ES-I3 (cell line): Measurements from ENCODE around the gene NFE2L1.
A peak's percentile ranks its signal among the peaks of the same experiment; 100 is the strongest.

Source experiments
- H3K36me3 ChIP-seq: 2 replicates; pipeline ENCODE4 v1.6.1; 2013; ENCODE audit warnings: mild to moderate bottlenecking, low read length, control low read depth, moderate library complexity; ENCODE audit not compliant: insufficient read depth
- H3K4me1 ChIP-seq: 2 replicates; pipeline ENCODE4 v1.6.1; 2013; ENCODE audit warnings: mild to moderate bottlenecking, control low read depth, low read length; ENCODE audit not compliant: insufficient read depth
- H3K9ac ChIP-seq: 2 replicates; pipeline ENCODE4 v1.6.1; 2013; ENCODE audit warnings: low read depth, mild to moderate bottlenecking, low read length, moderate library complexity
- H3K9me3 ChIP-seq: 2 replicates; pipeline ENCODE4 v1.6.1; 2013; ENCODE audit warnings: mild to moderate bottlenecking, low read length, moderate library complexity; ENCODE audit not compliant: control insufficient read depth, insufficient read depth

The NFE2L1 gene

GRCh38 chr17:48084932-48085331 lies 36.8 kb downstream of the NFE2L1 start:
- Histone ChIP-seq H3K9ac (no peak overlapping the region), H3K4me1 (no peaks in the 10 kb centered on the region), H3K36me3 (no peaks in the 10 kb centered on the region), H3K9me3 (no peaks in the 10 kb centered on the region)

DNA sequence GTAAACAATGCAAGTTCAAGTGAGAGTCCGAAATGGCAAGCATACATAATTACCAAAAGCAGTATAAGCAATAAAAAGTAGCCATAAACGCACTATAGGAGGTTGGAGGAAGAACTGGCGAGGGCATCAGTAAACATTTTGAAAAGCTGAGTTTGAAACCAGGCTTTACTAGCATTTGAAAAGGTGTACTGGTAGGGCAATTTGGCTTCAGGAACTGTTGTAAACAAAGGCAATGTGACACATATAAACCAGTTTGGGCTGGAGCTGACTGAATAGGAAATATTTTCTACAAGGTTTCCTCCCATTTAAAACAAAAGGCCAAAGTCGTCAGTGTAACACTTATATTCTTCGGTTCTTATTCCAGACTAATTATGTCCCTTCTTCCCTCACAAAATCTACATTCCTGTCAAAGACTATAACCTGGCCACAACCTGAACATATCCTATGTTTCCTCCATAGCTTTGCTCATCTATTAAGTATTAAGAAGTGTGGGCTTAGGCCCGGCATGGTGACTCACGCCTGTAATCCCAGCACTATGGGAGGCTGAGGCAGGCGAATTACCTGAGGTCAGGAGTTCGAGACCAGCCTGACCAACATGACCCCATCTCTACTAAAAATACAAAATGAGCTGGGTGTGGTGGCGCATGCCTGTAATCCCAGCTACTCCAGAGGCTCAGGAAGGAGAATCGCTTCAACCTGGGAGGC lies 45.3 kb downstream of the NFE2L1 start:
- Histone ChIP-seq H3K9me3 (no peaks in the 10 kb centered on the region), H3K36me3 (peaks cover 11% of the 10 kb centered on the region), H3K4me1 (peaks cover 6% of the 10 kb centered on the region; the same call in 1 of the 2 replicates), H3K9ac (no peak overlapping the region)

GRCh38 chr17:48095611-48096010 lies 47.5 kb downstream of the NFE2L1 start:
- H3K9ac ChIP-seq: no peak overlapping the region
- peaks cover 6% of the 10 kb centered on the region; the same call in 1 of the 2 replicates for H3K4me1 ChIP-seq
- no peaks in the 10 kb centered on the region for H3K9me3 ChIP-seq
- H3K36me3 ChIP-seq: peaks cover 11% of the 10 kb centered on the region

DNA sequence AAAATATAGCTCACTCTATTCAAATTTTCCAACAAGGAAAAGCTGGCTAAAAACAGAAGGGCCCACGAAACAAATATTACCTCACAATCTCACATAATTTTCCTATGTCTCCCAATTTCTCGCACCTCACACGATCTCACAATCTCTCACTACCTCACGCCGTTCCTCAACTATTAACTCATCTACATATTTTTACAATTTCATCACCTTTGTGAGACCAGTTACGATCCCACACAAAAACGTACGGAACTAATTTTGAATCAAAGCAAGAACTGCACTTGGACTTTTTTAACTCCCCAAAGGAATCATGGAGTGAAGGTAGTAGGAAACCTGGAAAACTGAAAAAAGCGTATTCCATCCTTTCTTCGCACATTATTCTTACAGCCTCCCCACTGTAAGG lies 52.0 kb downstream of the NFE2L1 start:
- no peaks in the 10 kb centered on the region for H3K4me1 ChIP-seq
- peak overlapping the region; percentile 97 for H3K9ac ChIP-seq
- no peaks in the 10 kb centered on the region for H3K9me3 ChIP-seq
- no peaks in the 10 kb centered on the region for H3K36me3 ChIP-seq

DNA sequence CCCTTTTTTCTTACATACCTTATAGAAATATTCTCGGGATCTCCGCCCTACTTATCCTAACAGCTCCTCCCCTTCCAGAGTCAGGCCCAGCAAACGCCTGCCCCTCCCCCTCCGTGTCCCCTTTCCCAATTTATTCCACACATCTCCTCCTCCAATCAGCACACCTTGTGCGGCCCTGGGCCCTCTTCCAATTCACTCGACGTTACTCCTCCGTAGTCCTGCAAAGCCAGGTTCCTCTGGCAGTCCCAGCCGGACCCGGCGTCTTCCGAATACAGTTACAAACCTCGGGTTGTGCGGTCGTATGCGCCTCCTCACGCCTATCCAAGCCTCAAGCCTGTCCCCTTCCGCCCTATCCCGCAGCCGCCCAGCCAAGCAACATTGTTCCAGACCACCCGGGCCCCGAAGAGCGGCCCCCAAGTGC lies 52.4 kb downstream of the NFE2L1 start:
- Histone ChIP-seq H3K9me3 (no peaks in the 10 kb centered on the region), H3K4me1 (no peaks in the 10 kb centered on the region), H3K9ac (peak overlapping the region; percentile 97), H3K36me3 (no peaks in the 10 kb centered on the region)

- Histone ChIP-seq H3K9me3 (no peaks in the 10 kb centered on the region), H3K9ac (peak within 1 kb of the TSS; percentile 97), H3K4me1 (no peaks in the 10 kb centered on the region), H3K36me3 (no peaks in the 10 kb centered on the region)
These were observed 53.0 kb downstream of the NFE2L1 start, which contains the start of gene CBX1 for GRCh38 chr17:48101012-48101720. TSS of gene CBX1 (minus strand) at chr17:48101478. CDS start at chr17:48077004, 24,474 bp downstream.

GRCh38 chr17:48102043-48102750 lies 54.0 kb downstream of the NFE2L1 start:
- no peaks in the 10 kb centered on the region for H3K9me3 ChIP-seq
- no peaks in the 10 kb centered on the region for H3K36me3 ChIP-seq
- H3K4me1 ChIP-seq: no peaks in the 10 kb centered on the region
- peak overlapping the region; percentile 97 for H3K9ac ChIP-seq

GRCh38 chr17:48102798-48103715 lies 54.9 kb downstream of the NFE2L1 start:
- H3K4me1 ChIP-seq: no peaks in the 10 kb centered on the region

DNA sequence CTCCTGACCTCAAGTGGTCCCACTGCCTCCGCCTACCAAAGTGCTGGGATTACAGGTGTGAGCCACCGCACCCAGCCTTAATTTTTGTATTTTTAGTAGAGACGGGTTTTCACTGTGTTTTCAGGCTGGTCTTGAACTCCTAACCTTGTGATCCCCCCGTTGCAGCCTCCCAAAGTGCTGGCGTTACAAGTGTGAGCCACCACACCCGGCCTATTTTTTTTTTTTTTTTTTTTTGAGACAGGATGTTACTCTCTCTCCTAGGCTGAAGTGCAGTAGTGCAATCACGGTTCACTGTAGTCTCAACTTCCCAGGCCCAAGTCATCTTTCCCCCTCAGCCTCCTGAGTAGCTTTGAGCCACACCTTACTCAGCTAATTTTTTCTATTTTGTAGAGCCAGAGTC lies 56.3 kb downstream of the NFE2L1 start:
- Histone ChIP-seq H3K9ac (no peak overlapping the region), H3K9me3 (no peaks in the 10 kb centered on the region), H3K36me3 (no peaks in the 10 kb centered on the region), H3K4me1 (no peaks in the 10 kb centered on the region)

More at GRCh38 chr17:48102798-48103715, 54.9 kb downstream of the NFE2L1 start:
- no peak overlapping the region for H3K9ac ChIP-seq
- H3K9me3 ChIP-seq: no peaks in the 10 kb centered on the region
- H3K36me3 ChIP-seq: no peaks in the 10 kb centered on the region

- H3K4me1 ChIP-seq: 0 out of 2 replicates have a peak, but pooled peaks cover 5% of the 10 kb centered on the region
- no peaks in the 10 kb centered on the region for H3K36me3 ChIP-seq
- peak overlapping the region; percentile 94 for H3K9ac ChIP-seq
- no peaks in the 10 kb centered on the region for H3K9me3 ChIP-seq
These were observed 58.6 kb downstream of the NFE2L1 start for GRCh38 chr17:48106802-48107136.

DNA sequence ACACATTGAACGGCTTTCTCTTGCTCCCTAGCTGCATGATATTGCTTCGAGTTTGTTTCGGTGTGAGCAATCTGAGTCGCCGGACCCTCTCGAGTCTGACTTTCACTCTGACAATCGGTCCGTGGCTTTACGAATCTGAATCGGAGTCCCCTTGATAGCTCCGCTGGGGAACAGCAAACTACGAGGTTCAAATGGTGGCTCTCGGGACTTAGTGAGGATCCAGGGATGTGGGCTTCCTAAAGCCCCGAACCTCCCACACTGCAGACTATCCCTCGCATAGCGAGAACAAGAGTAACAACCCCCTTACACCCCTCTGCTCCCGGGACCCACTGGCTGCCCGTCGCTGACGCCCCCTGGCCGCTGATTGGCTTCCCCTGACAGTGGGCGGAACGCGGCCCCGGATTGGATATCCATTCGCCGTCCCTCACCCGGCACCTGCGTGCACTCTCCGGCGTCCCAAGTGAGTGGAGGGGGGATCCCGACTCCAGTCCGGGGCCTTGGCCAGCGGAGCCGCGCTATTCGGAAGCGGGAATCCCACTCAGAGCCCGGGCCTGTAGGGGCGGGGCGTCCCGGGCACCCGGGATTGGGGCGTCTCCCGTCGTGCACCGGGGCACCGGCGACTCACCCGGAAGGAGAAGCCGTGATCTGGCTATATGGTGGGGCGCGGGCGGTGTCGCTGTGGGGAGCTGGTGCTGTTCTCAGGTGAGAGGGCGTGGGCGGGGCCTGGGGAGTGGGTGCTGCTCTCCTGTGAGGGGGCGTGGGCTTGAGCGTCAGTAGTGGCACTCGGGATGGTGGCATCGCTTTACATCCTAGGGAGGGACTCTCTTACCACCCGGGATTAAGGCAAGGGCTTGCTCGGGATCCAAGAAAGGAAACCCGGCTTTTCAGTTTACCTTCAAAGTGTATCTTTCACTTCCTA lies 59.2 kb downstream of the NFE2L1 start, which contains the start of gene SNX11:
TSS of gene SNX11 (plus strand) at position 630 of the 919 bp plus-strand sequence. CDS start 4,278 bp downstream, outside the sequence.
- H3K36me3 ChIP-seq: no peaks in the 10 kb centered on the region
- H3K4me1 ChIP-seq: 0 out of 2 replicates have a peak, but pooled peaks cover 5% of the 10 kb centered on the region
- H3K9me3 ChIP-seq: no peaks in the 10 kb centered on the region
- H3K9ac ChIP-seq: peak within 1 kb of the TSS; percentile 94

DNA sequence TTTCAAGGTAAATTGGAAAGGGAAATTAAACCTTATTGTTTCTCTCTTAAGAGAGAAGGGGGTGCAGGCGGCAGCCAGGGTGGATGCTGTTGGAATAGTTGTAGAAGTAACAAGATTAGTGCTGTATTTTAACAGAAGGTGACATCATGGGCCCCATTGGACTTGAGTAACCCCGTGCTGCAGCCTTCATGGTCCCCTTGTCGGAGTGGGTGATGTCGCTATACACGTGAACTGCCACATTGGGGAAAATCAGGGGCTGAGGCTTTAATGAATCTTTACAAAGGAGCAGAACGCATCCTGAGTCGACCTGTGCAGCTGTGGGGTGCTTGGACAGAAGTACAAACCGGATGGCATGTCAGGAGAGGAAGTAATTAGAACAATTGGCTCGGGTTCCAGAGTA lies 62.6 kb downstream of the NFE2L1 start:
- H3K9me3 ChIP-seq: no peaks in the 10 kb centered on the region
- H3K36me3 ChIP-seq: no peaks in the 10 kb centered on the region
- H3K4me1 ChIP-seq: 0 out of 2 replicates have a peak, but pooled peaks cover 5% of the 10 kb centered on the region
- H3K9ac ChIP-seq: no peak overlapping the region
